ACHN (cell line): ENCODE data around the gene ODAD2.

Source experiments
- DNase-seq: peaks from one replicate; pipeline ENCODE4 v3.0.0-alpha.2; 2015
- in situ Hi-C: cut with HindIII; loops from 2 replicates; pipeline ENCODE4 v1.10.0; 2017; ENCODE audit warnings: low sequenced_read_pairs, low pct_ligation_motif_present, low pct_unique_long_range_greater_than_20kb

The ODAD2 gene

GRCh38 chr10:27801171-27801785 is 197.6 kb downstream of the ODAD2 start:
- no peak for DNase-seq
- in situ Hi-C loops = no loop called here

- no peak for DNase-seq
- in situ Hi-C loops = no loop called here
These were observed 199.8 kb downstream of the ODAD2 start for GRCh38 chr10:27799046-27799445.

GRCh38 chr10:27794157-27794556 is 204.7 kb downstream of the ODAD2 start:
- no peak for DNase-seq
- in situ Hi-C loops = no loop called here

GRCh38 chr10:27792216-27792615 is 206.7 kb downstream of the ODAD2 start:
- in situ Hi-C loops = no loop called here
- no peak for DNase-seq

- DNase-seq = no peak
- in situ Hi-C loops = no loop called here
These were observed 214.6 kb downstream of the ODAD2 start for GRCh38 chr10:27784272-27784671.

- in situ Hi-C loops = no loop called here
- DNase-seq = peak; percentile 41
These were observed 215.2 kb downstream of the ODAD2 start for GRCh38 chr10:27783660-27784059.

GRCh38 chr10:27779462-27780015 is 219.3 kb downstream of the ODAD2 start:
- in situ Hi-C loops = no loop called here
- DNase-seq = no peak

GRCh38 chr10:27774831-27775230 is 224.0 kb downstream of the ODAD2 start:
- in situ Hi-C loops = no loop called here

GRCh38 chr10:27771231-27771630 is 227.6 kb downstream of the ODAD2 start:
- in situ Hi-C loops = no loop called here
- DNase-seq = no peak

More at GRCh38 chr10:27774831-27775230, 224.0 kb downstream of the ODAD2 start:
- DNase-seq = no peak

GRCh38 chr10:27770181-27770580 is 228.7 kb downstream of the ODAD2 start:
- no peak for DNase-seq
- in situ Hi-C loops = no loop called here
